ENCODE data around the gene PCBP1.

The PCBP1 gene

GRCh38 chr2:70062270-70062669 lies 25.0 kb upstream of the PCBP1 start:
- no peak overlapping the region for H3K27ac ChIP-seq (replicated peaks)
- peak in 1 of 2 experiments; percentile 37 for DNase-seq (ENCODE audit: low read depth in 1 of 2, low spot score in 1 of 2)
- H3K27me3 ChIP-seq (ENCODE audit: insufficient read depth, poor library complexity, severe bottlenecking): no peaks in the 10 kb centered on the region
- H3K4me3 ChIP-seq (replicated peaks; ENCODE audit: insufficient read depth, low read length): no peak overlapping the region
- TF ChIP-seq GABPA (IDR thresholded peaks at IDR 0.05; ENCODE audit: low read depth) (no peak), SPI1 (IDR thresholded peaks at IDR 0.05; ENCODE audit: borderline replicate concordance, low read depth) (no peak), POLR2AphosphoS5 (IDR thresholded peaks at IDR 0.05; ENCODE audit: low read depth) (no peak), REST (IDR thresholded peaks at IDR 0.05; ENCODE audit: insufficient replicate concordance, low read depth) (no peak)
- TF ChIP-seq, protein P1, sequence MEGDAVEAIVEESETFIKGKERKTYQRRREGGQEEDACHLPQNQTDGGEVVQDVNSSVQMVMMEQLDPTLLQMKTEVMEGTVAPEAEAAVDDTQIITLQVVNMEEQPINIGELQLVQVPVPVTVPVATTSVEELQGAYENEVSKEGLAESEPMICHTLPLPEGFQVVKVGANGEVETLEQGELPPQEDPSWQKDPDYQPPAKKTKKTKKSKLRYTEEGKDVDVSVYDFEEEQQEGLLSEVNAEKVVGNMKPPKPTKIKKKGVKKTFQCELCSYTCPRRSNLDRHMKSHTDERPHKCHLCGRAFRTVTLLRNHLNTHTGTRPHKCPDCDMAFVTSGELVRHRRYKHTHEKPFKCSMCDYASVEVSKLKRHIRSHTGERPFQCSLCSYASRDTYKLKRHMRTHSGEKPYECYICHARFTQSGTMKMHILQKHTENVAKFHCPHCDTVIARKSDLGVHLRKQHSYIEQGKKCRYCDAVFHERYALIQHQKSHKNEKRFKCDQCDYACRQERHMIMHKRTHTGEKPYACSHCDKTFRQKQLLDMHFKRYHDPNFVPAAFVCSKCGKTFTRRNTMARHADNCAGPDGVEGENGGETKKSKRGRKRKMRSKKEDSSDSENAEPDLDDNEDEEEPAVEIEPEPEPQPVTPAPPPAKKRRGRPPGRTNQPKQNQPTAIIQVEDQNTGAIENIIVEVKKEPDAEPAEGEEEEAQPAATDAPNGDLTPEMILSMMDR (IDR thresholded peaks at IDR 0.05; ENCODE audit: insufficient read depth, low read length): no peak

- DNase-seq (ENCODE audit: low read depth in 1 of 2, low spot score in 1 of 2): no peak
- Histone ChIP-seq H3K27ac (replicated peaks) (no peak overlapping the region), H3K4me3 (replicated peaks; ENCODE audit: insufficient read depth, low read length) (no peak overlapping the region), H3K27me3 (ENCODE audit: insufficient read depth, poor library complexity, severe bottlenecking) (no peaks in the 10 kb centered on the region)
- no peak for TF ChIP-seq SPI1 (IDR thresholded peaks at IDR 0.05; ENCODE audit: borderline replicate concordance, low read depth)
- TF ChIP-seq GABPA (IDR thresholded peaks at IDR 0.05; ENCODE audit: low read depth): no peak
- no peak for TF ChIP-seq REST (IDR thresholded peaks at IDR 0.05; ENCODE audit: insufficient replicate concordance, low read depth)
- TF ChIP-seq, protein P1 (IDR thresholded peaks at IDR 0.05; ENCODE audit: insufficient read depth, low read length): no peak
- TF ChIP-seq POLR2AphosphoS5 (IDR thresholded peaks at IDR 0.05; ENCODE audit: low read depth): no peak
These were observed 19.2 kb upstream of the PCBP1 start for GRCh38 chr2:70068119-70068518.

GRCh38 chr2:70069049-70069448 lies 18.2 kb upstream of the PCBP1 start:
- H3K27me3 ChIP-seq (ENCODE audit: insufficient read depth, poor library complexity, severe bottlenecking): no peaks in the 10 kb centered on the region
- DNase-seq (ENCODE audit: low read depth in 1 of 2, low spot score in 1 of 2): no peak
- H3K4me3 ChIP-seq (replicated peaks; ENCODE audit: insufficient read depth, low read length): no peak overlapping the region
- no peak for TF ChIP-seq POLR2AphosphoS5 (IDR thresholded peaks at IDR 0.05; ENCODE audit: low read depth)
- TF ChIP-seq SPI1 (IDR thresholded peaks at IDR 0.05; ENCODE audit: borderline replicate concordance, low read depth): no peak
- TF ChIP-seq REST (IDR thresholded peaks at IDR 0.05; ENCODE audit: insufficient replicate concordance, low read depth): no peak
- TF ChIP-seq, protein P1 (IDR thresholded peaks at IDR 0.05; ENCODE audit: insufficient read depth, low read length): no peak
- TF ChIP-seq GABPA (IDR thresholded peaks at IDR 0.05; ENCODE audit: low read depth): no peak
- H3K27ac ChIP-seq (replicated peaks): no peak overlapping the region
